Measurements from ENCODE around the gene TRPV4. TPM values are rescaled to one million over a fixed set of nuclear protein-coding genes. Genes with fewer than 3 reads are reported as not detected.

Gene TRPV4
- polyA plus RNA-seq, 1 of the 3 experiments (the other 2 are of a cell fraction): 5.2 TPM

DNA sequence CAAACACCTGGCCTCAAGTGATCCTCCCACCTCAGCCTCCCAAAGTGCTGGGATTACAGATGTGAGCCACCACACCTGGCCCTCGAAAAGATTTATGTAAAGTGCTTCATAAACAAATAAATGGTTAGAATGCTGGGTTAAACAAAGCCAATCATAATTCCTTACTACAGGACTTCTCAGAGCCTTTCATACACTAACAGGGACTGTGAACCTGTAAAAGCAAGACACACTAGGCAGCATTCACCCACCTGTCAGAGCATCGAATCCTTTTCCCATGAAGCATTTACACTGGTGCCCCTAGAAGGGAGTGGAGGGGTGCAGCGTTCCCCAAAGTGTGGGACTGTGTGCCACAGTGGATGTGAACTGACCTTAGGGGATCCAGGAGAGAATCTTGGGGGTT is 29.5 kb downstream of the TRPV4 start:
- Histone ChIP-seq H3K9me3 (no peaks in the 10 kb centered on the region), H3K27ac (ENCODE audit: low read depth in 2 of 2, low read length in 1 of 2) (no peak overlapping the region), H3K27me3 (ENCODE audit: insufficient read depth) (no peaks in the 10 kb centered on the region), H3K36me3 (replicated peaks in 1 of 2; ENCODE audit: control insufficient read depth in 1 of 2, insufficient read depth in 2 of 2, low read length in 1 of 2) (no peaks in the 10 kb centered on the region), H3K4me2 (no peak overlapping the region), H4K20me1 (ENCODE audit: insufficient read depth) (no peaks in the 10 kb centered on the region), H3F3A (replicated peaks; ENCODE audit: insufficient read depth) (no peaks in the 10 kb centered on the region), H3K9ac (no peak overlapping the region), H3K79me2 (ENCODE audit: insufficient read depth) (no peaks in the 10 kb centered on the region), H3K4me3 (ENCODE audit: low read depth in 2 of 2, low read length in 1 of 2) (no peak overlapping the region), H3K4me1 (ENCODE audit: control insufficient read depth in 1 of 2, insufficient read depth in 2 of 2, low read depth in 1 of 2, low read length in 1 of 2) (no peaks in the 10 kb centered on the region), H2AFZ (ENCODE audit: low read depth) (no peak overlapping the region), H3K9me2 (no peaks in the 10 kb centered on the region)
- WGBS (ENCODE audit: low lambda C conversion rate): 28% methylated on average over 3 of the region's 3 CpGs
- TF ChIP-seq NFIC (IDR thresholded peaks at IDR 0.05; ENCODE audit: borderline replicate concordance) (no peak), RCOR1 (IDR thresholded peaks at IDR 0.05; ENCODE audit: low read length) (no peak), FOXJ3 (CRISPR knock-in tag; IDR thresholded peaks at IDR 0.05) (no peak), FOSL2 (IDR thresholded peaks at IDR 0.05; ENCODE audit: borderline replicate concordance, low read depth) (no peak), RAD21 (IDR thresholded peaks at IDR 0.05; ENCODE audit: low read length) (no peak), TCF12 (IDR thresholded peaks at IDR 0.05) (no peak), TEAD4 (IDR thresholded peaks at IDR 0.05; ENCODE audit: borderline replicate concordance, insufficient read depth) (no peak), CHD2 (IDR thresholded peaks at IDR 0.05; ENCODE audit: low read length, partially characterized antibody) (no peak), NRF1 (IDR thresholded peaks at IDR 0.05; ENCODE audit: low read depth, low read length) (no peak), RFX5 (IDR thresholded peaks at IDR 0.05; ENCODE audit: low read length) (no peak), GABPA (IDR thresholded peaks at IDR 0.05; ENCODE audit: low read depth) (no peak)
- TF ChIP-seq, protein P1, sequence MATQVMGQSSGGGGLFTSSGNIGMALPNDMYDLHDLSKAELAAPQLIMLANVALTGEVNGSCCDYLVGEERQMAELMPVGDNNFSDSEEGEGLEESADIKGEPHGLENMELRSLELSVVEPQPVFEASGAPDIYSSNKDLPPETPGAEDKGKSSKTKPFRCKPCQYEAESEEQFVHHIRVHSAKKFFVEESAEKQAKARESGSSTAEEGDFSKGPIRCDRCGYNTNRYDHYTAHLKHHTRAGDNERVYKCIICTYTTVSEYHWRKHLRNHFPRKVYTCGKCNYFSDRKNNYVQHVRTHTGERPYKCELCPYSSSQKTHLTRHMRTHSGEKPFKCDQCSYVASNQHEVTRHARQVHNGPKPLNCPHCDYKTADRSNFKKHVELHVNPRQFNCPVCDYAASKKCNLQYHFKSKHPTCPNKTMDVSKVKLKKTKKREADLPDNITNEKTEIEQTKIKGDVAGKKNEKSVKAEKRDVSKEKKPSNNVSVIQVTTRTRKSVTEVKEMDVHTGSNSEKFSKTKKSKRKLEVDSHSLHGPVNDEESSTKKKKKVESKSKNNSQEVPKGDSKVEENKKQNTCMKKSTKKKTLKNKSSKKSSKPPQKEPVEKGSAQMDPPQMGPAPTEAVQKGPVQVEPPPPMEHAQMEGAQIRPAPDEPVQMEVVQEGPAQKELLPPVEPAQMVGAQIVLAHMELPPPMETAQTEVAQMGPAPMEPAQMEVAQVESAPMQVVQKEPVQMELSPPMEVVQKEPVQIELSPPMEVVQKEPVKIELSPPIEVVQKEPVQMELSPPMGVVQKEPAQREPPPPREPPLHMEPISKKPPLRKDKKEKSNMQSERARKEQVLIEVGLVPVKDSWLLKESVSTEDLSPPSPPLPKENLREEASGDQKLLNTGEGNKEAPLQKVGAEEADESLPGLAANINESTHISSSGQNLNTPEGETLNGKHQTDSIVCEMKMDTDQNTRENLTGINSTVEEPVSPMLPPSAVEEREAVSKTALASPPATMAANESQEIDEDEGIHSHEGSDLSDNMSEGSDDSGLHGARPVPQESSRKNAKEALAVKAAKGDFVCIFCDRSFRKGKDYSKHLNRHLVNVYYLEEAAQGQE (IDR thresholded peaks at IDR 0.05; ENCODE audit: low read depth, low read length): no peak
- TF ChIP-seq, protein P2, sequence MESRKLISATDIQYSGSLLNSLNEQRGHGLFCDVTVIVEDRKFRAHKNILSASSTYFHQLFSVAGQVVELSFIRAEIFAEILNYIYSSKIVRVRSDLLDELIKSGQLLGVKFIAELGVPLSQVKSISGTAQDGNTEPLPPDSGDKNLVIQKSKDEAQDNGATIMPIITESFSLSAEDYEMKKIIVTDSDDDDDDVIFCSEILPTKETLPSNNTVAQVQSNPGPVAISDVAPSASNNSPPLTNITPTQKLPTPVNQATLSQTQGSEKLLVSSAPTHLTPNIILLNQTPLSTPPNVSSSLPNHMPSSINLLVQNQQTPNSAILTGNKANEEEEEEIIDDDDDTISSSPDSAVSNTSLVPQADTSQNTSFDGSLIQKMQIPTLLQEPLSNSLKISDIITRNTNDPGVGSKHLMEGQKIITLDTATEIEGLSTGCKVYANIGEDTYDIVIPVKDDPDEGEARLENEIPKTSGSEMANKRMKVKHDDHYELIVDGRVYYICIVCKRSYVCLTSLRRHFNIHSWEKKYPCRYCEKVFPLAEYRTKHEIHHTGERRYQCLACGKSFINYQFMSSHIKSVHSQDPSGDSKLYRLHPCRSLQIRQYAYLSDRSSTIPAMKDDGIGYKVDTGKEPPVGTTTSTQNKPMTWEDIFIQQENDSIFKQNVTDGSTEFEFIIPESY (IDR thresholded peaks at IDR 0.05; ENCODE audit: borderline replicate concordance, low read depth): no peak
- ChIA-PET CTCF (interaction anchor here (1.3 to 4.3 kb wide), 10 partner anchors 12 to 284 kb away, joined by 3 to 89 read pairs (median 13); partner anchors contain the start of gene TRPV4), POLR2A (no interaction called here)
- no peak for DNase-seq

DNA sequence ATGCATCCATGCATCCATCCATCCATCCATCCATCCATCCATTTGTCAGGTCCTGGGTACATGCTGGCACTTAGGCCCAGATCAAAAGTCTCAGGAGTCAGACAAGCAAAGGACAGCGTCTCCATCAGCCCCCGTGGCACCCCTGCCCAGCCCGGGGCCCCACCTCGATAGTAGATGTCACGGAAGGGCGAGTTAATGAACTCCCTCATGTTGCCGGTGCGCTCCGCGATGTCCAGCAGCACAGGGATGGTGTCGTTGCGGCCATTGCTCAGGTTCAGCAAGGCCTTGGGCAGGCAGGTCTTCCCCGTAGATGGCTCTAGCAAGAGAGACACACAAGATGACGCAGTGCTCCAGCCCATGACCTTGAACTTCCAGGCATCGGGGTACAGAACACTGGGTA is 30.4 kb downstream of the TRPV4 start:
- Histone ChIP-seq H3K4me3 (ENCODE audit: low read depth in 2 of 2, low read length in 1 of 2) (no peak overlapping the region), H3K9me2 (no peaks in the 10 kb centered on the region), H2AFZ (ENCODE audit: low read depth) (no peak overlapping the region), H3K27me3 (ENCODE audit: insufficient read depth) (no peaks in the 10 kb centered on the region), H3K36me3 (replicated peaks in 1 of 2; ENCODE audit: control insufficient read depth in 1 of 2, insufficient read depth in 2 of 2, low read length in 1 of 2) (no peaks in the 10 kb centered on the region), H3K9me3 (no peaks in the 10 kb centered on the region), H3K27ac (ENCODE audit: low read depth in 2 of 2, low read length in 1 of 2) (no peak overlapping the region), H3K4me2 (no peak overlapping the region), H3K4me1 (ENCODE audit: control insufficient read depth in 1 of 2, insufficient read depth in 2 of 2, low read depth in 1 of 2, low read length in 1 of 2) (no peaks in the 10 kb centered on the region), H4K20me1 (ENCODE audit: insufficient read depth) (no peaks in the 10 kb centered on the region), H3K79me2 (ENCODE audit: insufficient read depth) (no peaks in the 10 kb centered on the region), H3K9ac (no peak overlapping the region), H3F3A (replicated peaks; ENCODE audit: insufficient read depth) (no peaks in the 10 kb centered on the region)
- no peak for DNase-seq
- no peak for TF ChIP-seq RAD21 (IDR thresholded peaks at IDR 0.05; ENCODE audit: low read length)
- TF ChIP-seq, protein P3, sequence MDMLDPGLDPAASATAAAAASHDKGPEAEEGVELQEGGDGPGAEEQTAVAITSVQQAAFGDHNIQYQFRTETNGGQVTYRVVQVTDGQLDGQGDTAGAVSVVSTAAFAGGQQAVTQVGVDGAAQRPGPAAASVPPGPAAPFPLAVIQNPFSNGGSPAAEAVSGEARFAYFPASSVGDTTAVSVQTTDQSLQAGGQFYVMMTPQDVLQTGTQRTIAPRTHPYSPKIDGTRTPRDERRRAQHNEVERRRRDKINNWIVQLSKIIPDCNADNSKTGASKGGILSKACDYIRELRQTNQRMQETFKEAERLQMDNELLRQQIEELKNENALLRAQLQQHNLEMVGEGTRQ (IDR thresholded peaks at IDR 0.05; ENCODE audit: borderline replicate concordance, low read depth, low read length): no peak
- no peak for TF ChIP-seq SMC3 (IDR thresholded peaks at IDR 0.05; ENCODE audit: low read depth, low read length)
- TF ChIP-seq RCOR1 (IDR thresholded peaks at IDR 0.05; ENCODE audit: low read length): no peak
- TF ChIP-seq SIN3A (IDR thresholded peaks at IDR 0.05; ENCODE audit: borderline replicate concordance, low read depth, low read length): no peak
- TF ChIP-seq NRF1 (IDR thresholded peaks at IDR 0.05; ENCODE audit: low read depth, low read length): no peak
- ChIA-PET POLR2A (interaction anchor here (0.6 kb wide), 1 partner anchor 41 kb away, joined by 3 read pairs; no protein-coding TSS in a partner anchor), CTCF (interaction anchor here (4.3 kb wide), 1 partner anchor 41 kb away, joined by 89 read pairs; no protein-coding TSS in a partner anchor)
- 84% methylated on average over 9 of the region's 15 CpGs for WGBS (ENCODE audit: low lambda C conversion rate)
